Erythroblast (primary cell): Measurements from ENCODE around the gene LRRC8C.

Source experiments
- GATA1 ChIP-seq: IDR thresholded peaks from 2 replicates; pipeline ENCODE4 v1.6.1; 2011; ENCODE audit warnings: low read depth, mild to moderate bottlenecking, control low read depth, low read length, moderate library complexity
- POLR2A ChIP-seq: IDR thresholded peaks from 2 replicates; pipeline ENCODE4 v1.6.1; 2011; ENCODE audit warnings: mild to moderate bottlenecking, low read length

DNA sequence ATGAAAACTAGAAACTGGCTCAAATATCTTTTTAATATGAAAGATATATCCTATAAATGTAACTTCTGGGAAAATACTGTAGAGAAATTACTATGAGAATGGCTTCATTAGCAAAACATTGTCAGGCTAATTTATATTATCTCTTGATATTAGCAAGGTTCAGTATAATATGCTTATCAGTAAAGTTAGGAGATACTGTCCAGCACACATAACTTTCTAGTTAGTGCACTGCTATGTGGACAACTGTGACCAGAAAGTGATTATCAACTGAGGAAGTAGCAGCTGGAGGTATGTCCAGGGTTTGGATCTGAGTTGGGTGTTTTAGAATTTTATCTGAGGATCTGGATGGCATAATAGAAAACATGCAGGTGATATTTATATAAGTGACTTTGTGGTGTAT is 7.5 kb downstream of the LRRC8C start:
- TF ChIP-seq POLR2A (no peak), GATA1 (no peak)
